K562 (cell line): ENCODE results near the gene PPY. TPM values are rescaled to one million over a fixed set of nuclear protein-coding genes. Genes with fewer than 3 reads are reported as not detected.

Experiments
- ATAC-seq: fragments of 200-7000 bp; cut with Tn5 transposase; 3 replicates; pipeline ENCODE4 v1.9.1; 2020; ENCODE audit warnings: moderate library complexity
- BruUV-seq: library from RNA; stranded (reverse); fragments of 400-500 nt; replicated peaks from 2 replicates; lab custom pipeline; 2021; lab: Mats Ljungman, UMichigan
- CTCF ChIA-PET: fragments of 300-600 bp; formaldehyde crosslinking; extraction: SDS; loops from one replicate; lab custom pipeline; 2021; ENCODE audit warnings: low intra/inter-chr PET ratio; lab: Yijun Ruan, JAX
- POLR2A ChIA-PET: fragments of 300-600, 350-650 bp; sonication (Branson Sonifier 250); formaldehyde crosslinking; extraction: SDS; loops from one replicate; lab custom pipeline; 2021; ENCODE audit warnings: antibody characterized with exemption, inconsistent platforms; lab: Yijun Ruan, JAX
- DNase-seq, 4 experiments: peaks; one replicate each; pipeline versions ENCODE4 v3.0.0 to v3.0.0-alpha.2; 2011 to 2018; ENCODE audit warnings: low spot score in 3 of 4, mixed read lengths in 3 of 4; ENCODE audit errors: extremely low read depth in 1 of 4
- FAIRE-seq: peaks from 2 replicates; lab custom pipeline; 2011; peaks lifted over from hg19 to GRCh38; lab: Jason Lieb, UNC
- H2AFZ ChIP-seq: 2 replicates; pipeline ENCODE4 v1.6.0; 2011; ENCODE audit warnings: low read depth, low read length, control low read depth, inconsistent platforms
- H3K27ac ChIP-seq: fragments of 200-600 bp; 3 replicates; pipeline ENCODE4 v1.8.0; 2011; ENCODE audit warnings: low read depth, mild to moderate bottlenecking, control low read depth, inconsistent platforms, low read length, moderate library complexity, mixed read lengths; ENCODE audit errors: extremely low read depth
- H3K27me3 ChIP-seq, 2 experiments: fragments of 300-600 bp in 1 of 2; 2 replicates in 1 of 2; 3 replicates in 1 of 2; pipeline versions ENCODE4 v1.6.0 to v1.8.0; 2011; ENCODE audit warnings: inconsistent platforms in 2 of 2, low read length in 2 of 2, mild to moderate bottlenecking in 1 of 2, mixed read lengths in 1 of 2, moderate library complexity in 1 of 2; ENCODE audit not compliant: control insufficient read depth in 2 of 2, insufficient read depth in 2 of 2
- H3K36me3 ChIP-seq: fragments of 300-600 bp; 3 replicates; pipeline ENCODE4 v1.8.0; 2011; ENCODE audit warnings: mild to moderate bottlenecking, low read length, inconsistent platforms; ENCODE audit not compliant: control insufficient read depth, insufficient read depth
- H3K4me1 ChIP-seq, 2 experiments: fragments of 200-600 bp in 1 of 2; replicated peaks in 1 of 2; 2 replicates in 1 of 2; 3 replicates in 1 of 2; pipeline versions ENCODE4 v1.5.1 to v1.8.0; 2011; ENCODE audit warnings: inconsistent platforms in 2 of 2, low read length in 2 of 2, mild to moderate bottlenecking in 1 of 2, mixed read lengths in 1 of 2, moderate library complexity in 1 of 2; ENCODE audit not compliant: control insufficient read depth in 2 of 2, insufficient read depth in 2 of 2
- H3K4me2 ChIP-seq: 2 replicates; pipeline ENCODE4 v1.6.1; 2011; ENCODE audit warnings: low read length, control low read depth, inconsistent platforms, mixed read lengths; ENCODE audit not compliant: insufficient read depth
- H3K4me3 ChIP-seq: fragments of 200-600 bp; sonication (generic), shearing (Covaris generic); 2 replicates; pipeline ENCODE4 v1.5.1; 2016; ENCODE audit warnings: control low read depth, inconsistent platforms
- H3K79me2 ChIP-seq: fragments of 200-600 bp; 3 replicates; pipeline ENCODE4 v1.8.0; 2011; ENCODE audit warnings: low read length, inconsistent platforms; ENCODE audit not compliant: control insufficient read depth, insufficient read depth
- H3K9ac ChIP-seq, 2 experiments: 2 replicates each; pipeline versions ENCODE4 v1.6.0 to v1.6.1; 2011; ENCODE audit warnings: low read depth in 2 of 2, low read length in 2 of 2, control low read depth in 1 of 2, inconsistent platforms in 1 of 2, mild to moderate bottlenecking in 1 of 2, mixed read lengths in 1 of 2; ENCODE audit not compliant: insufficient read depth in 1 of 2
- H3K9me1 ChIP-seq: one replicate; pipeline ENCODE4 v1.6.0; 2011; ENCODE audit warnings: inconsistent platforms, mild to moderate bottlenecking, low read length, moderate library complexity; ENCODE audit not compliant: control insufficient read depth, insufficient read depth
- H3K9me3 ChIP-seq: replicated peaks from 2 replicates; pipeline ENCODE4 v1.5.1; 2011; ENCODE audit warnings: low read depth, low read length, inconsistent platforms; ENCODE audit not compliant: control insufficient read depth, insufficient read depth
- H4K20me1 ChIP-seq: replicated peaks from 2 replicates; pipeline ENCODE4 v1.6.1; 2011; ENCODE audit warnings: low read length, inconsistent platforms, mixed read lengths; ENCODE audit not compliant: control insufficient read depth, insufficient read depth
- BCOR ChIP-seq: fragments of 450-650 bp; IDR thresholded peaks from 2 replicates; pipeline ENCODE4 v1.6.1; 2016
- CBX2 ChIP-seq: fragments of 200-600 bp; sonication (generic); IDR thresholded peaks from one replicate; pipeline ENCODE4 v1.6.1; 2012; ENCODE audit warnings: mild to moderate bottlenecking, low read length, inconsistent platforms; ENCODE audit not compliant: insufficient read depth, poor library complexity, severe bottlenecking
- ESRRA ChIP-seq: fragments of 450-650 bp; IDR thresholded peaks from 2 replicates; pipeline ENCODE4 v1.6.1; 2014; ENCODE audit warnings: low read depth, mild to moderate bottlenecking, moderate library complexity, borderline replicate concordance
- GATA2 ChIP-seq: sonication (generic); formaldehyde crosslinking; IDR thresholded peaks from 2 replicates; pipeline ENCODE4 v1.4.0; 2020; ENCODE audit warnings: mild to moderate bottlenecking, missing genetic modification reagents
- ILK ChIP-seq: fragments of 450-650 bp; IDR thresholded peaks from 2 replicates; pipeline ENCODE4 v1.6.1; 2016; ENCODE audit warnings: missing genetic modification characterization, low read depth, mild to moderate bottlenecking, missing compliant biosample characterization, moderate library complexity, borderline replicate concordance
- PHB2 ChIP-seq: fragments of 450-650 bp; IDR thresholded peaks from 2 replicates; pipeline ENCODE4 v1.6.1; 2017; ENCODE audit warnings: low read depth
- POU5F1 ChIP-seq: fragments of 150-350 bp; IDR thresholded peaks from 2 replicates; pipeline ENCODE4 v1.6.1; 2014; ENCODE audit warnings: borderline replicate concordance, low read length, low read depth, mild to moderate bottlenecking; ENCODE audit not compliant: partially characterized antibody
- RAD51 ChIP-seq: fragments of 450-650 bp; IDR thresholded peaks from 2 replicates; pipeline ENCODE4 v1.7.1; 2016; ENCODE audit warnings: low read depth, mild to moderate bottlenecking, borderline replicate concordance
- RBM22 ChIP-seq: fragments of 200-400 bp; formaldehyde crosslinking; IDR thresholded peaks from 2 replicates; pipeline ENCODE4 v1.6.1; 2018; ENCODE audit warnings: low read length, low read depth; ENCODE audit not compliant: poor library complexity, severe bottlenecking
- WGBS: fragments of 100-300 bp; shearing (Covaris generic); methylation state at CpG from one replicate; pipeline ENCODE4 v1.1.6; 2016; ENCODE audit warnings: low coverage, mixed read lengths; ENCODE audit not compliant: insufficient coverage; ENCODE audit errors: missing lambda C conversion rate; 5-methylcytosine and 5-hydroxymethylcytosine counted together
- in situ Hi-C: fragments of 300-500 bp; cut with MboI; formaldehyde crosslinking; loops from 4 replicates; pipeline ENCODE4 v1.15.0; 2018; ENCODE audit warnings: inconsistent platforms, mixed read lengths
- intact Hi-C: fragments of 100-400 bp; cut with micrococcal nuclease; formaldehyde crosslinking; loops from 2 replicates; pipeline ENCODE4 v1.14.2; 2022
- polyA plus RNA-seq, 8 experiments: library from polyadenylated mRNA; depleted of rRNA in 4 of 8; stranded (reverse) in 5 of 8; unstranded in 3 of 8; fragments of >200 nt; fragmentation: Nextera tagmentation in 2 of 8; fragmentation: Illumina TruSeq in 1 of 8; extraction: Ambion mirVana in 2 of 8; extraction: Trizol in 1 of 8; gene quantifications; 2 replicates each; pipeline versions ENCODE4 v1.2.1 to v1.2.3, GENCODE V29; 2011 to 2014; ENCODE audit warnings: inconsistent platforms in 1 of 8, missing spikeins in 1 of 8
- total RNA-seq, 7 experiments: library from RNA; depleted of rRNA in 6 of 7; stranded (reverse); fragments of >200 nt in 6 of 7; fragmentation: Illumina TruSeq in 2 of 7; extraction: Trizol in 2 of 7; gene quantifications; 2 replicates each; pipeline versions ENCODE4 v1.2.1 to v1.2.3, GENCODE V29; 2011 to 2021; ENCODE audit warnings: low replicate concordance in 1 of 7
- TF ChIP-seq, protein P1 (sequence below): sonication (generic); formaldehyde crosslinking; IDR thresholded peaks from 2 replicates; pipeline ENCODE4 v1.8.1; 2022; ENCODE audit warnings: missing genetic modification reagents
- TF ChIP-seq, protein P2 (sequence below): fragments of 450-650 bp; IDR thresholded peaks from 2 replicates; pipeline ENCODE4 v1.6.1; 2016; ENCODE audit warnings: low read depth

The PPY gene
- total and polyA plus RNA-seq, 9 of the 15 experiments (the other 6 are each of a cell fraction or from before 2014, with no cell fraction given) = not detected

- TF ChIP-seq POU5F1 (no peak), RAD51 (no peak), GATA2 (CRISPR knock-in tag) (no peak)
Observed at GRCh38 chr17:43935926-43936261, 6.4 kb downstream of the PPY start (continued).

- Histone ChIP-seq H2AFZ (no peak overlapping the region), H3K4me2 (no peak overlapping the region), H3K79me2 (no peaks in the 10 kb centered on the region), H3K4me1 (peaks cover 0 to 12% of the 10 kb centered on the region in 2 experiments; a peak in 4 of 5 replicates), H3K9ac (no peak overlapping the region), H3K9me1 (no peaks in the 10 kb centered on the region), H3K36me3 (no peaks in the 10 kb centered on the region), H3K27me3 (peaks cover 3 to 46% of the 10 kb centered on the region in 2 experiments; a peak in 3 of 5 replicates), H4K20me1 (no peaks in the 10 kb centered on the region), H3K27ac (no peak overlapping the region), H3K4me3 (no peak overlapping the region), H3K9me3 (no peaks in the 10 kb centered on the region)
- intact Hi-C loops = no loop called here
- no peak for ATAC-seq
- FAIRE-seq = no peak
- ChIA-PET CTCF (no interaction called here), POLR2A (no interaction called here)
- 13% methylated on average over 5 of the region's 5 CpGs for whole genome bisulfite sequencing
- no peak for DNase-seq
- in situ Hi-C loops = loop anchor here (25.0 kb wide), 1 partner anchor 402 kb away; the partner anchor contains the start of gene GRN
- no TSS peak for BruUV-seq
- peak; percentile 84 for TF ChIP-seq ESRRA
- 0 out of 2 replicates have a peak, but pooled peaks have one; percentile 37 for TF ChIP-seq BCOR
- TF ChIP-seq RBM22 = no peak
- TF ChIP-seq ILK (tag) = no peak
- TF ChIP-seq, protein P1, sequence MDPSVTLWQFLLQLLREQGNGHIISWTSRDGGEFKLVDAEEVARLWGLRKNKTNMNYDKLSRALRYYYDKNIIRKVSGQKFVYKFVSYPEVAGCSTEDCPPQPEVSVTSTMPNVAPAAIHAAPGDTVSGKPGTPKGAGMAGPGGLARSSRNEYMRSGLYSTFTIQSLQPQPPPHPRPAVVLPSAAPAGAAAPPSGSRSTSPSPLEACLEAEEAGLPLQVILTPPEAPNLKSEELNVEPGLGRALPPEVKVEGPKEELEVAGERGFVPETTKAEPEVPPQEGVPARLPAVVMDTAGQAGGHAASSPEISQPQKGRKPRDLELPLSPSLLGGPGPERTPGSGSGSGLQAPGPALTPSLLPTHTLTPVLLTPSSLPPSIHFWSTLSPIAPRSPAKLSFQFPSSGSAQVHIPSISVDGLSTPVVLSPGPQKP (CRISPR knock-in tag) = no peak
- no peak for TF ChIP-seq CBX2
- TF ChIP-seq, protein P2, sequence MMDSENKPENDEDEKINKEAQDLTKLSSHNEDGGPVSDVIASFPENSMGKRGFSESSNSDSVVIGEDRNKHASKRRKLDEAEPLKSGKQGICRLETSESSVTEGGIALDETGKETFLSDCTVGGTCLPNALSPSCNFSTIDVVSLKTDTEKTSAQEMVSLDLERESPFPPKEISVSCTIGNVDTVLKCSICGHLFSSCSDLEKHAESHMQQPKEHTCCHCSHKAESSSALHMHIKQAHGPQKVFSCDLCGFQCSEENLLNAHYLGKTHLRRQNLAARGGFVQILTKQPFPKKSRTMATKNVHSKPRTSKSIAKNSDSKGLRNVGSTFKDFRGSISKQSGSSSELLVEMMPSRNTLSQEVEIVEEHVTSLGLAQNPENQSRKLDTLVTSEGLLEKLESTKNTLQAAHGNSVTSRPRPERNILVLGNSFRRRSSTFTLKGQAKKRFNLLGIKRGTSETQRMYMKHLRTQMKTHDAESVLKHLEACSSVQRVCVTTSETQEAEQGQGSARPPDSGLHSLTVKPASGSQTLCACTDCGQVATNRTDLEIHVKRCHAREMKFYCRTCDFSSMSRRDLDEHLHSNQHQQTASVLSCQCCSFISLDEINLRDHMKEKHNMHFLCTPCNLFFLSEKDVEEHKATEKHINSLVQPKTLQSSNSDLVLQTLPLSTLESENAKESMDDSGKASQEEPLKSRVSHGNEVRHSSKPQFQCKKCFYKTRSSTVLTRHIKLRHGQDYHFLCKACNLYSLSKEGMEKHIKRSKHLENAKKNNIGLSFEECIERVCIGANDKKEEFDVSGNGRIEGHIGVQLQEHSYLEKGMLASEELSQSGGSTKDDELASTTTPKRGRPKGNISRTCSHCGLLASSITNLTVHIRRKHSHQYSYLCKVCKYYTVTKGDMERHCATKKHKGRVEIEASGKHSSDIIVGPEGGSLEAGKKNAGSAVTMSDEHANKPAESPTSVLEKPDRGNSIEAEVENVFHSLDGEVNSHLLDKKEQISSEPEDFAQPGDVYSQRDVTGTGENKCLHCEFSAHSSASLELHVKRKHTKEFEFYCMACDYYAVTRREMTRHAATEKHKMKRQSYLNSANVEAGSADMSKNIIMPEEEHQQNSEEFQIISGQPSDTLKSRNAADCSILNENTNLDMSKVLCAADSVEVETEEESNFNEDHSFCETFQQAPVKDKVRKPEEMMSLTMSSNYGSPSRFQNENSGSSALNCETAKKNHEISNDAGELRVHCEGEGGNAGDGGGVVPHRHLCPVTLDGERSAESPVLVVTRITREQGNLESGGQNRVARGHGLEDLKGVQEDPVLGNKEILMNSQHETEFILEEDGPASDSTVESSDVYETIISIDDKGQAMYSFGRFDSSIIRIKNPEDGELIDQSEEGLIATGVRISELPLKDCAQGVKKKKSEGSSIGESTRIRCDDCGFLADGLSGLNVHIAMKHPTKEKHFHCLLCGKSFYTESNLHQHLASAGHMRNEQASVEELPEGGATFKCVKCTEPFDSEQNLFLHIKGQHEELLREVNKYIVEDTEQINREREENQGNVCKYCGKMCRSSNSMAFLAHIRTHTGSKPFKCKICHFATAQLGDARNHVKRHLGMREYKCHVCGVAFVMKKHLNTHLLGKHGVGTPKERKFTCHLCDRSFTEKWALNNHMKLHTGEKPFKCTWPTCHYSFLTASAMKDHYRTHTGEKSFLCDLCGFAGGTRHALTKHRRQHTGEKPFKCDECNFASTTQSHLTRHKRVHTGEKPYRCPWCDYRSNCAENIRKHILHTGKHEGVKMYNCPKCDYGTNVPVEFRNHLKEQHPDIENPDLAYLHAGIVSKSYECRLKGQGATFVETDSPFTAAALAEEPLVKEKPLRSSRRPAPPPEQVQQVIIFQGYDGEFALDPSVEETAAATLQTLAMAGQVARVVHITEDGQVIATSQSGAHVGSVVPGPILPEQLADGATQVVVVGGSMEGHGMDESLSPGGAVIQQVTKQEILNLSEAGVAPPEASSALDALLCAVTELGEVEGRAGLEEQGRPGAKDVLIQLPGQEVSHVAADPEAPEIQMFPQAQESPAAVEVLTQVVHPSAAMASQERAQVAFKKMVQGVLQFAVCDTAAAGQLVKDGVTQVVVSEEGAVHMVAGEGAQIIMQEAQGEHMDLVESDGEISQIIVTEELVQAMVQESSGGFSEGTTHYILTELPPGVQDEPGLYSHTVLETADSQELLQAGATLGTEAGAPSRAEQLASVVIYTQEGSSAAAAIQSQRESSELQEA = no peak
- no peak for TF ChIP-seq PHB2
Observed at GRCh38 chr17:43935204-43935925, 6.9 kb downstream of the PPY start.
